Neural crest cell (in vitro differentiated cells): ENCODE measurements around the gene RBM11. TPM values are rescaled to one million over a fixed set of nuclear protein-coding genes. Genes with fewer than 3 reads are reported as not detected.

Experiments used
- DNase-seq: peaks from one replicate; pipeline ENCODE4 v3.0.0; 2021; ENCODE audit warnings: low read depth, mixed read lengths, low spot score
- H3K27ac Mint-ChIP-seq: one replicate; pipeline ENCODE4 v1.8.0; 2021; ENCODE audit warnings: mild to moderate bottlenecking, mixed read lengths; ENCODE audit not compliant: unreplicated experiment
- H3K27me3 Mint-ChIP-seq: 2 replicates; pipeline ENCODE4 v1.8.0; 2021; ENCODE audit warnings: low read depth, mild to moderate bottlenecking, mixed read lengths
- H3K36me3 Mint-ChIP-seq: 2 replicates; pipeline ENCODE4 v1.8.0; 2021; ENCODE audit warnings: low read depth, mild to moderate bottlenecking, mixed read lengths
- H3K4me1 Mint-ChIP-seq: 2 replicates; pipeline ENCODE4 v1.8.0; 2021; ENCODE audit warnings: mixed read lengths
- H3K4me3 Mint-ChIP-seq: one replicate; pipeline ENCODE4 v1.8.0; 2021; ENCODE audit warnings: mild to moderate bottlenecking, mixed read lengths
- H3K9me3 Mint-ChIP-seq: 2 replicates; pipeline ENCODE4 v1.8.0; 2021; ENCODE audit warnings: mixed read lengths
- total RNA-seq: library from RNA; stranded (reverse); gene quantifications from 2 replicates; pipeline ENCODE4 v1.2.1, GENCODE V29; 2021
- TF ChIP-seq, protein P1 (sequence below): fragments of 200-600 bp; sonication (generic); conservative IDR thresholded peaks from 2 replicates; pipeline ENCODE4 v1.5.0; 2021; ENCODE audit warnings: antibody characterized with exemption, mild to moderate bottlenecking

RBM11 gene
- total RNA-seq, 1 donor from 2014 or later = 0.65 TPM

DNA sequence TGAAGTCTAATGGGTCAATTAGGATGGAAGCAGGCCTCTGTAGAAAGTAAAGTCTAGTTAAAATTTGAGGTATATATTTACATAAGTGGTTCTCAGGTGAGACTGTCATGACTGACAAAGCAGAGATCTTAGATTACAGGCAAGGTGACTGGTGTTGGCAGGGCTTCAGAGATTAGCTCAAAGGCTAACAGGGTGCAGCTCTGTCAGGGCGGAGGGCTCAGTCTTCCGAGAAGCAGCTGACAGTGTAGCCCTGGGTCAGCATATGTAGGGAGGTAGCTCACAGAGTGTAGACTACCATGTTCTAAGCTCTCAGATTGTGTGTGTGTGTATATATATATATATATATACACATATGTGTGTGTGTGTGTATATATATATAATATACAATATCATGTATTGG lies 54.7 kb downstream of the RBM11 start:
- Mint-ChIP-seq H3K36me3 (no peaks in the 10 kb centered on the region), H3K9me3 (no peaks in the 10 kb centered on the region), H3K27ac (no peak overlapping the region), H3K27me3 (peaks cover 2% of the 10 kb centered on the region), H3K4me1 (no peaks in the 10 kb centered on the region), H3K4me3 (no peak overlapping the region)
- TF ChIP-seq, protein P1, sequence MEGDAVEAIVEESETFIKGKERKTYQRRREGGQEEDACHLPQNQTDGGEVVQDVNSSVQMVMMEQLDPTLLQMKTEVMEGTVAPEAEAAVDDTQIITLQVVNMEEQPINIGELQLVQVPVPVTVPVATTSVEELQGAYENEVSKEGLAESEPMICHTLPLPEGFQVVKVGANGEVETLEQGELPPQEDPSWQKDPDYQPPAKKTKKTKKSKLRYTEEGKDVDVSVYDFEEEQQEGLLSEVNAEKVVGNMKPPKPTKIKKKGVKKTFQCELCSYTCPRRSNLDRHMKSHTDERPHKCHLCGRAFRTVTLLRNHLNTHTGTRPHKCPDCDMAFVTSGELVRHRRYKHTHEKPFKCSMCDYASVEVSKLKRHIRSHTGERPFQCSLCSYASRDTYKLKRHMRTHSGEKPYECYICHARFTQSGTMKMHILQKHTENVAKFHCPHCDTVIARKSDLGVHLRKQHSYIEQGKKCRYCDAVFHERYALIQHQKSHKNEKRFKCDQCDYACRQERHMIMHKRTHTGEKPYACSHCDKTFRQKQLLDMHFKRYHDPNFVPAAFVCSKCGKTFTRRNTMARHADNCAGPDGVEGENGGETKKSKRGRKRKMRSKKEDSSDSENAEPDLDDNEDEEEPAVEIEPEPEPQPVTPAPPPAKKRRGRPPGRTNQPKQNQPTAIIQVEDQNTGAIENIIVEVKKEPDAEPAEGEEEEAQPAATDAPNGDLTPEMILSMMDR = no peak
- DNase-seq = no peak

DNA sequence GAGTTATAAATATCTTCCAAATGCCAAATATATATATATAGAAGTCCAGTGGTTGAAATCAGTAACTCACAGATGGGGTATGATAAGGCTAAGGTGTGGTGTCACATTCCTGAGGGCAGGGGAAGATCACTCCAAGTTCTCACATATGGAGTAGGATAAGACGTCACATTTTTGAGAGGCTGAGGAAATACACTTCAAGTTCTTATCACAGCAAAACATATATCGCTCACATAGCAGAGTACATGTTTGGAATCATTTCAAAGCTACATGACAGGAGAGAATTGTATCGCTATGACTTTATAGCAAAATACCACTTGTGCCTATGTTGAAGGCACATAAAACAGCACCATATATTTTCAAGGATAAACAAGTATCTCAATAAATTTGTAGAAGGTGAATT lies 55.1 kb downstream of the RBM11 start:
- TF ChIP-seq, protein P1 = no peak
- Mint-ChIP-seq H3K36me3 (no peaks in the 10 kb centered on the region), H3K9me3 (no peaks in the 10 kb centered on the region), H3K27ac (no peak overlapping the region), H3K27me3 (peaks cover 4% of the 10 kb centered on the region), H3K4me3 (no peak overlapping the region), H3K4me1 (no peaks in the 10 kb centered on the region)
- no peak for DNase-seq

DNA sequence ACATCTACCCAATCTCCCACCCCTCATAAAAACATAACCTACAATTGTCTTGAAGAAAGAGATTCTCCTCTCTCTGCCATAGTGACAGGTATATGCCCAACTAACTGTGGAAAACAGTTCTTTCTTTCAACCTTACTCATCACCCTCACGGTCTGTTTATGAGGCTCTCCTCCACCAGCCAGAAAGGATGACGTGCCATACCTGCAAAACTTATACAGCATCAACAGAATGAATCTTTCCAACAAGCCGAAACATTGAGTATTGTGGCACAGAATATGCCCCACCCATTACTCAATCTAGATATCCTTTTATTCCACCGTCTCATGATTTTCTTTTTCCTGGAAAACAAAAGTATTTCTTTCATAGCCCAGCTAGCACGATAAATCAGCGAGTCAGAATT lies 55.7 kb downstream of the RBM11 start:
- Mint-ChIP-seq H3K27me3 (peaks cover 4% of the 10 kb centered on the region), H3K36me3 (no peaks in the 10 kb centered on the region), H3K4me3 (no peak overlapping the region), H3K4me1 (no peaks in the 10 kb centered on the region), H3K27ac (no peak overlapping the region), H3K9me3 (no peaks in the 10 kb centered on the region)
- TF ChIP-seq, protein P1 = no peak
- no peak for DNase-seq

DNA sequence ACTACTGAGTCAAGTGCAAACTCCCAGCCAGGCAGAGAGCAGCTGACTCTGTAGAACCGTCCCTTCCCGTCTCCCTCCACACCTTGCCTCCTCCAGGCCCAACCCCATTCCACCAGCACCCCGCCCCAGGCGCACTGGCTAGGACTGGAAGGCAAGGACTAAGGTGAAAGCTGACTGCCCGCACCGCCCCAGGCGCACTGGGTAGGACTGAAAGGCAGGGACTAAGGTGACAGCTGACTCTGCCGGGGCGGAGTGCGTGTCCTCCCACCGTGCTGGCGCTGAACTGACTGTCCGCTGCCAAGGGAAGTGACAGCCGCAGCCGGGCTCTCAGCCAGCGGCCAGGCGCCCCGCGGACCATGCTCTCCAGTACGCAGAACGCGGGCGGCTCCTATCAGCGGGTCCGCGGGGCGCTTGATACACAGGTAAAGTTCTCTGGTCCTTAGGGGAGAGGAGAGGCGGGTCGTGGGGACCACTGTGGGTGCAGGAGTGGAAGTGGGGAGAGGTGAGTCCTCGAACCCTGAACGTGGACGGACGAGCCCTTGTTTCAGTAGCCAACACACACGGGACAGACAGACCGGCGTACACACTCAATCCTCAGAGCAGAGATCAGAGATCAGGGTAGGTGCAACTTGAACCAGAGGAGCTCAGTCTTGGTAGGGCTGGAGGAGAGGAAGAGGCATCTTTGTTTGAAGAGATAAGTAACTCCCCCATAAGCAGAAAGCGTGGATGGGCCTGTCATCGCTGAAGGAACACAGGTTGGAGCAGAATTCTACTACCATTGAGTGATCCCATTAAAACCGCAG lies 58.0 kb downstream of the RBM11 start:
- no peak overlapping the region for H3K4me3 Mint-ChIP-seq
- no peaks in the 10 kb centered on the region for H3K9me3 Mint-ChIP-seq
- H3K27me3 Mint-ChIP-seq = peaks cover 9% of the 10 kb centered on the region
- TF ChIP-seq, protein P1 = no peak
- DNase-seq = no peak
- no peaks in the 10 kb centered on the region for H3K36me3 Mint-ChIP-seq
- H3K4me1 Mint-ChIP-seq = no peaks in the 10 kb centered on the region
- H3K27ac Mint-ChIP-seq = no peak overlapping the region

DNA sequence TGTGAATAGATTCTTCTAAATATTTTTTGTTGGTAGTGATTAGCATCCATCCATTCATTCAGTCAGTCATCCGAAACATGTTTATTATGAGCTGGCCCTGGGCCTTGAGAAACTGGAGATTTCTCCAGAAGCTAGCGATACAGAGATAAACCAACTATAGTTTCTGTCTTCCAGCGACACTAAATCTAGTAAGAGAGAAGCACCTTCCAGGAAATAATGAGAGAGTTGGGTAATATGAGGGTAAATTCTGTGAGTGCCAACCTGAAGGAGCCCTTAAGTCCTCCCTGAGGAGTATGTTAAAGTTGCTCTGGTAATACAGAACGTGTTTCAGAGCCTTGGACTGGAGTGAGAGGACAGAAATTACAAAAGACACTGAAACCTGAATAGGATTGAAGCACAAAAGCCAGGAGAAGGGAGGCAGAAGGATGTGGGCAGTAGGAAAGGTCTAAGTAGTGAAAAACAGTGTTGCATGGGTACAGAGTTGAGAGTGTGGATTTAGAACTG lies 59.8 kb downstream of the RBM11 start:
- H3K9me3 Mint-ChIP-seq = no peaks in the 10 kb centered on the region
- H3K4me1 Mint-ChIP-seq = peaks cover 2% of the 10 kb centered on the region
- TF ChIP-seq, protein P1 = no peak
- H3K27ac Mint-ChIP-seq = no peak overlapping the region
- DNase-seq = no peak
- H3K27me3 Mint-ChIP-seq = peaks cover 20% of the 10 kb centered on the region
- no peaks in the 10 kb centered on the region for H3K36me3 Mint-ChIP-seq
- no peak overlapping the region for H3K4me3 Mint-ChIP-seq

Other genes with a start within 250 kb of the RBM11 start
- gene LIPI, start 5.2 kb upstream of the RBM11 start, total RNA-seq = not detected in 2 replicates
- gene HSPA13, start 167.0 kb downstream of the RBM11 start, total RNA-seq = 36.5 and 40.9 TPM in 2 replicates